ENCODE results near the gene LAPTM5.
A peak's percentile ranks its signal among the peaks of the same experiment; 100 is the strongest.
"Not testable (repeated sequence)": the region's sequence is repeated elsewhere in the genome, so short reads cannot be mapped to it uniquely, and the experiment has no call there.

LAPTM5 gene

GRCh38 chr1:30692201-30692947 lies 65.2 kb downstream of the LAPTM5 start:
- DNase-seq, result no peak

- DNase-seq, result no peak
These were observed 66.1 kb downstream of the LAPTM5 start for GRCh38 chr1:30691480-30691879.

- DNase-seq, result no peak
These were observed 67.5 kb downstream of the LAPTM5 start for GRCh38 chr1:30689901-30690645.

DNA sequence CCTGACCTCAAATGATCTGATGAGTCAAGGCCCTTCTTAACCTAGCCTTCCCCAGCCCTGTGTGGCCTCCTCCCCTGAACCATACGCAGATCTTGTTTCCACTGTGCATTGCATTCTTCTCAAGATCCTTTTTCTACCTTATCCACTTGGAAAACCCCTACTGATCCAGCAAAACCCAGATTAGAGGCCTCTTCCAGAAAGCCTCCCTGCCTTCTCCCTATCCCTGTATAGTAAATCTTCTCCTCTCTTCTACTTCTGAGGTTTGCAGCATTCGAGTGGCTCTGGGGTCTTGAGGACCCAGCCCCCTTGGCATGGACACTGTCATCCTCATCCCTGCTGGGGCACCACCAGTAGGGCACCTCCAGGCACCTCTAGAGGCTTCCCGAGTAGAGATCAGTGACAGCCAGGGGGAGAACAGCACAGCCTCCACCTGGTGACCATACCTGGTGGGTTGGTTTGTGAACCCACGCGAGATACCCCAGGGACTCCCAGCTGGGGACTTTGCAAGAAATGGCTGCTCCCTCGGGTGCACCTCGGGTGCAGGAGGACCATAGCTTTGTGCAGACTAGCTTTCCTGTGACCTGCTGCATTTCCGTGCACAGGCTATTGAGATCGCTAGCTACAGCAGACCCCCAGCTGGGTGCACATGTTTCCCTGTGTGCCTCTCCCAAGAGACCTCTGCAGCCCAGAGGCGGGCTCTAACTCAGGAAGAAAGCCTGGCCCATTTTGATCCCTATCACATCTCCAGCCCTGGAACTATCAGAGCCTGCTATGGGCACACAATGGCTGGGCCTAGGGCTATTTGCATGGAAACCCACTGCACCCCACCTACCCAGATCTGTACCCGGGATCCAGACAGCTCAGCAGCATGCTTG lies 68.4 kb downstream of the LAPTM5 start:
- no peak for DNase-seq

GRCh38 chr1:30688516-30688915 lies 69.1 kb downstream of the LAPTM5 start:
- DNase-seq, result not testable (repeated sequence)

DNA sequence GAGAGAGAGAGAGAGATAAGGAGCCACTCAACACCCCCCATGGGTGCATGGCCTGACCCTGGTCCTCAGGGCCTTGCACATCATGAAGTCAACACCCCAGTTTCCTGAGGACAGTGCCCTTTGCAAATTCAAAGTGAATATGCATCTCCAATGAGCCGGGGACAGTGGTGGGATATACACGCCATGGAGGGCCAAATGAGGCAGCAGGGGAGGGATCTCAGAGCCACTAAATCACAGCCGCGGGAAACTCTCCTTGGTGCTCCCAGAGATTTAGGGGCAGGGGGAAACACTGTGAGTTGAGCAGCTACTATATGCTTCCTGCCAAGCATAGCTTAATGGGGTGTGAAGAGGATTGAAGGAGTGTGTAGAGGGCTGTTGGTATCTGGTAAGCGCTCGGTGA lies 69.7 kb downstream of the LAPTM5 start:
- DNase-seq, result no peak

- no peak for DNase-seq
These were observed 71.2 kb downstream of the LAPTM5 start for GRCh38 chr1:30686236-30686935.

- DNase-seq, result no peak
These were observed 71.8 kb downstream of the LAPTM5 start for GRCh38 chr1:30685796-30686165.

- peak; percentile 49 for DNase-seq
These were observed 72.4 kb downstream of the LAPTM5 start for GRCh38 chr1:30684881-30685795.

DNA sequence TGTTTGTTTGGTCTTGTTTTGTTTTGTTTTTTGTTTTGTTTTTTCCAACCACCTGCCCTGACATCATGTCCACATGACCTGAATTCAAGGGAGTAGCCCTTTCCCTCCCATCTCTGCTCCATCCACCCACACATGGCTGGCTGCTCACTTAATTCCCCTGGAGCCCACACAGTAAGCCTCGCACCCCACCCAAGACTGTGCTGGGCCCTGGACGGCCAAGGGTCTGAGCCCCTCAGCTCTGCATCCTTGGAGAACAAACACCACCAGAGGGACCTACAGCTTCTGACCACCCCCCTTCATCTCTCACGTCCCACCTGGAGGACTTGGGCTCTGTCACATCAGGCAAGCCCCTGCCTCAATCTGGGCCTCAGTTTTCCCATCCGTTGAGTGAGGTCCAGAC lies 73.3 kb downstream of the LAPTM5 start:
- DNase-seq, result no peak

GRCh38 chr1:30683699-30684098 lies 73.9 kb downstream of the LAPTM5 start:
- no peak for DNase-seq
